NCI-H1417 (cell line): ENCODE results near the gene CELA3B.
"Not testable (repeated sequence)": the region's sequence is repeated elsewhere in the genome, so short reads cannot be mapped to it uniquely, and the experiment has no call there.

Experiments
- DNase-seq, 3 experiments: peaks; one replicate each; lab custom pipeline; 2025; lab: John Stamatoyannopoulos, UW

Gene CELA3B

DNA sequence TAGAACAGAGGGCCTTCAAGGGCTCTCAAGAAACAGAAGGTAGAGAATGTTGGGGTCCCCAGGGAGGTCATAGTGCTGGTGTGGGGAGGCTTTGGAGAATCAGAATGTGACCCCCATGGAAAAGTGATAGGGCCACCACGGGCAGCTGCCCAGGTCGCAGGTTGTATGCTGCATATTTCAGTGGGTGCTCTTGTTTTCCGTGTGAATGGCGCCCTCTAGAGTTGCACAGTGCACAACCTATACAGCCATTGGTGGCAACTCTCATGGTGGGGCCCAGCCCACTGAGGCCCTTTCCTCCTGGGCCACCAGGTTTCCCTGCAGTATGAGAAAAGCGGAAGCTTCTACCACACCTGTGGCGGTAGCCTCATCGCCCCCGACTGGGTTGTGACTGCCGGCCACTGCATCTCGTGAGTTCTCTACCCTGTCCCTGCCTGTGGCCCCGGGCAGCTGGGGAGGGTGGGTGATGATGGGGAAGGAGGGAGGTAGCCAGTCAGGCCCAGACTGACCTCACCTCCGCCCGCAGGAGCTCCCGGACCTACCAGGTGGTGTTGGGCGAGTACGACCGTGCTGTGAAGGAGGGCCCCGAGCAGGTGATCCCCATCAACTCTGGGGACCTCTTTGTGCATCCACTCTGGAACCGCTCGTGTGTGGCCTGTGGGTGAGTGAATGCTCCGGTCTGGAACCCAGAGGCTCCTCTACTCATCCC is 3.8 kb downstream of the CELA3B start:
- DNase-seq = not testable (repeated sequence)

DNA sequence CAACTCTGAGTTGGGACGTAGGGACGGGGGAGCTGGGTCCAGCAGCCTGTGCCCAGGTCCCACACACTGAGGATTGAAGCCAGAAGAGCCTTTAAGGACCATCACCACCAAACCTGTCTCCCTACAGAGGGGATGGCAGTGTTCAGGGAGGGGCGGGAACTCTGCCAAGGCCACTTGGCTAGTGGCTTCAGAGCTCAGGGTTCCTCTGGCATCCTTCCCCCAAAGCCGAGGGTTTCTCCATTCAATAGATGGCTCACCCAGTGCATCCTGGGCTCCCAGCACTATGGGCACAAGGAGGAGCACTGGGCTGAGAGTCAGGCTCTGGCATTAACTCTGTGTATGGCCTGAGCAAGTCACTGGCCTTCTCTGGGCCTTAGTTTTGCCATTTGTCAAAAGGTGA is 4.4 kb downstream of the CELA3B start:
- not testable (repeated sequence) for DNase-seq

- not testable (repeated sequence) for DNase-seq
Measured at GRCh38 chr1:21982122-21982521, 5.3 kb downstream of the CELA3B start.

DNA sequence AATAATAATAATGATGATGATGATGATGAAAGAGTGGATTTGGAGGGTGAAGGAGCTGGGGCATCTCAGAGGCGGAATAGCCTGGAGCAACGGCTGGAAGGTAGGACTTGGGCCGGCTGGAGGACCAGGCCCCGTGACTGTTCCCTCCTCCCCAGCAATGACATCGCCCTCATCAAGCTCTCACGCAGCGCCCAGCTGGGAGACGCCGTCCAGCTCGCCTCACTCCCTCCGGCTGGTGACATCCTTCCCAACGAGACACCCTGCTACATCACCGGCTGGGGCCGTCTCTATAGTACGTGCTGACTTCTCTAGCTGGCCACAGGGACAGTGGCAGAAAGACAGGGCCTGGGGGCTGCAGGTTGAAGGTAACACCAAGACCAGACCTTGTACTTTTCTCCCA is 6.7 kb downstream of the CELA3B start:
- not testable (repeated sequence) for DNase-seq

GRCh38 chr1:21985893-21986292 is 9.1 kb downstream of the CELA3B start:
- not testable (repeated sequence) for DNase-seq

DNA sequence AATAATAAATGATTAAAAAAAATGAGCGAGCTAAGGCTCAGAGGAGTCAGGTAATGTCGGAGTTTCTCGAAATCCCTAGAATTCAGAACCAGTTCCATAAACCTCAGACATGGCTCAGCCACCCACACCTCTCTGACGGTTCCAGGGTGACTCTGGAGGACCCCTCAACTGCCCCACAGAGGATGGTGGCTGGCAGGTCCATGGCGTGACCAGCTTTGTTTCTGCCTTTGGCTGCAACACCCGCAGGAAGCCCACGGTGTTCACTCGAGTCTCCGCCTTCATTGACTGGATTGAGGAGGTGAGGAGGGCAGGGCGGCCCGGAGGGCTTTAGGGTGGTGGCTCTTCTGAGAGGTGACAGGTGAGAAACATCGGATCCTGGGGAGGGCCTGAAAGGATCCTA is 9.6 kb downstream of the CELA3B start:
- DNase-seq = not testable (repeated sequence)

GRCh38 chr1:21989672-21990393 is 13.0 kb downstream of the CELA3B start:
- not testable (repeated sequence) for DNase-seq

DNA sequence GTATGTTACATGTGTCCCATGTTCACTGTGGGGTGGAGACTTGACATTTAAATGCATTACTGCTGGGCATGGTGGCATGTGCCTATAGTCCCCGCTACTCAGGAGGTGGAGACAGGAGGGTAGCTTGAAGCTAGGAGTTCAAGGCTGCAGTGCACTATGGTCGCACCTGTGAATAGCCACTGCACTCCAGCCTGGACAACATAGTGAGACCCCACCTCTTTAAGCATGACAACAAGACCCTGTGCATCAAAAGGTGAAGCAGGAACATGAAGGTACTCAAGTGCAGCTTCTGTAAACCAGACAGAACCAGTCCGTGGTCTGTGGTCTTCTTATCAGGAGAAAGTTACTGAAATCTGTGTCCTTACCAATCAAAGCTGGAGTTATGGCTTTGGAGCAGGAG is 15.4 kb downstream of the CELA3B start:
- DNase-seq = not testable (repeated sequence)

DNA sequence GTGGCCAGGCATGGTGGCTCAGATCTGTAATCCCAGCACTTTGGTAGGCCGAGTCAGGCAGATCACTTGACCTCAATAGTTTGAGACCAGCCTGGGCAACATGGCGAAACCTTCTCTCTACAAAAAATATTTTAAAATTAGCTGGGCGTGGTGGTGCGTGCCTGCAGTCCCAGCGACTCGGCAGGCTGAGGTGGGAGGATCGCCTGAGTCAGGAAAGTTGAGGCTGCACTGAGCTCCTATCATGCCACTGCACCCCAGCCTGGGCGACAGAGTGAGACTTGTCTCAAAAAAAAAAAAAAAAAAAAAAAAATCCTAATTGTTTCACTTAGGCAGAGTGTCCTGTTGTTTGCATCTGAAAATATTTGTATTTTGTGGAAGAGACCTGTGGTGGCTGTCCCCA is 17.9 kb downstream of the CELA3B start:
- DNase-seq = not testable (repeated sequence)

GRCh38 chr1:21996663-21996970 is 19.8 kb downstream of the CELA3B start:
- not testable (repeated sequence) for DNase-seq

DNA sequence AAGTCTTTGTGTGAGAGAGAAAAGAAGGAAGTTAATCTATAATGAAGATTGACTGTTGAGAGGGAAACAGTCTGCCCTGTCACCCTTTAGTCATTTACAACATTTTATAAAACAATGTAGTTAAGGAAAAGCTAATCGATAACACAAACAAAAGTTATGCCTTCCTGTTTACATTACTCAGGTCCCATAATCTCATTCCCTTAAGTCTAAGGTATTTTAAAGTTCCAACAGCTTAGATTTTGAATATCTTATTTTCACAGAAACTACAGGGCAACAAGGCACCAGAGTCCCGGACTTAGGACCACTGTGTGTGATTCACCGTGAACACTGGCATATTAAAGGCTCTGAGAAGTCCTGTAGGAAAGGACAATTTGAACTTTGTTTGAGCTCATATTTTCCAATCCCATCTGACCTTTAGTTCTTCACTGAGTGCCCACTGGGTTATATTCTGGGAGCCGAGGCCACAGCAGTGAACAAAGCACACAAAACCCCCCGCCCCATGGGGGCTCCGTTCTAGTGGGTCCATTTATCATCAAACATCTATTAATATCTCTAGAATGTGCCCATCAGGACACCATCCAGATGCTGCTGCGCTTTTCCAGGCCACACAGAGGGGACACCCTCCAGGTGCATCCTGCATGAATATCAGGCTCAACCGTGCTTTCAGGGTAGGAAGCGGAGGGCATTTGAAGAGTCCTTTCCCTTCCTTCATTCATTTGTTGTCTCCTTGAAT is 21.2 kb downstream of the CELA3B start:
- DNase-seq = not testable (repeated sequence)

GRCh38 chr1:21998624-21999294 is 21.9 kb downstream of the CELA3B start:
- DNase-seq = peak in 1 of 3 experiments; percentile 81

DNA sequence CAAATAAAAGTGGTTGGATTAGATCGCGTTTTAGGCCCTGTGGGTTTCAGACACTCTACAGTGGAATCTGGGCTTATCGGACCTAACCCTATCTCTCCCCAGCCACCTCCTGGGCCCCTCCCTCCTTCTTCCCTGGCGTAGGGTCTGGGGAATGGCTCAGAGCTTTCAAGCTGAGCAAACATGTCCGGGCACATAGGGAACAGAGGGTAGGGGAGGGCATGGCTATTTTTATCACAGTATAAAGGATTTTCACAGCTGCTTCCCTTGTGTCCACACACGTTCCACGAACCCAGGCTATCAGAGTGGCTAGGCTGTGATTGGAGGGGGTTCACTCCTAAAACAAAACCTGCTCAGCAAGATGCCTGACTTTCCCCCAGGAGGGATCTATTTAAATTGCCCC is 22.8 kb downstream of the CELA3B start:
- DNase-seq = peak; percentile 37 to 83 (median 78)

- no peak for DNase-seq
Measured at GRCh38 chr1:22001409-22001808, 24.6 kb downstream of the CELA3B start, which contains the start of gene CELA3A. TSS of gene CELA3A (plus strand) at chr1:22001657. CDS start at chr1:22001675, 18 bp downstream.

- not testable (repeated sequence) for DNase-seq
Measured at GRCh38 chr1:22002461-22002860, 25.6 kb downstream of the CELA3B start.

DNA sequence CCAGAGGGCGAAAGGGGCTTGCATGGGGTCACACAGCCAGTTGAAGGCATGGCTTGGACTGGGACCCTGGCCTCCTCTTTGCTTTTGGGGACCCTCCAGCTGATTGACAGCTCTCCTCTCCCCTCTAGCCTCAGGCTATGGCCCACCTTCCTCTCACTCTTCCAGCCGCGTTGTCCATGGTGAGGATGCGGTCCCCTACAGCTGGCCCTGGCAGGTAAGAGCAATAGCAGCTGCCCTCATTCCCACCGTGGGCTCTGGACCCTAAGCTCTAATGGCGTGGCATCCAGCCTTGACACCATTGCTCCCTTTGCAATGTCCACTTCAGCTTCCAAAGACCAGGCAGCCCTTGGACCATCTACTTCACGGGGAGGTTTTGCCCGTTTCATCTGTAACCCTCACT is 26.1 kb downstream of the CELA3B start:
- DNase-seq = not testable (repeated sequence)

DNA sequence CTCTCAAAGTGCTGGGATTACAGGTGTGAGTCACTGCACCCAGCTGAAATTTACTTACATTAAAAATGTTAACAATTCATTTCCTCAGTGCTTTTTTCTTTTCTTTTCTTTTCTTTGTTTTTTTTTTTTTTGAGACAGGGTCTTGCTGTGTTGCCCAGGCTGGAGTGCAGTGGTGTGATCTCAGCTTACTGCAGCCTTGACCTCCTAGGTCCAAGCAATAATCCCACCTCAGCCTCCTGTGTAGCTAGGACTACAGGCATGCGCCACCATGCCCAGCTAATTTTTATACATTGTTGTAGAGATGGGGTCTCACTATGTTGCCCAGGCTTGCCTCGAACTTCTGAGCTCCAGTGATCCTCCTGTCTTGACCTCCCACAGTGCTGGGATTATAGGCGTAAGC is 27.1 kb downstream of the CELA3B start:
- not testable (repeated sequence) for DNase-seq

DNA sequence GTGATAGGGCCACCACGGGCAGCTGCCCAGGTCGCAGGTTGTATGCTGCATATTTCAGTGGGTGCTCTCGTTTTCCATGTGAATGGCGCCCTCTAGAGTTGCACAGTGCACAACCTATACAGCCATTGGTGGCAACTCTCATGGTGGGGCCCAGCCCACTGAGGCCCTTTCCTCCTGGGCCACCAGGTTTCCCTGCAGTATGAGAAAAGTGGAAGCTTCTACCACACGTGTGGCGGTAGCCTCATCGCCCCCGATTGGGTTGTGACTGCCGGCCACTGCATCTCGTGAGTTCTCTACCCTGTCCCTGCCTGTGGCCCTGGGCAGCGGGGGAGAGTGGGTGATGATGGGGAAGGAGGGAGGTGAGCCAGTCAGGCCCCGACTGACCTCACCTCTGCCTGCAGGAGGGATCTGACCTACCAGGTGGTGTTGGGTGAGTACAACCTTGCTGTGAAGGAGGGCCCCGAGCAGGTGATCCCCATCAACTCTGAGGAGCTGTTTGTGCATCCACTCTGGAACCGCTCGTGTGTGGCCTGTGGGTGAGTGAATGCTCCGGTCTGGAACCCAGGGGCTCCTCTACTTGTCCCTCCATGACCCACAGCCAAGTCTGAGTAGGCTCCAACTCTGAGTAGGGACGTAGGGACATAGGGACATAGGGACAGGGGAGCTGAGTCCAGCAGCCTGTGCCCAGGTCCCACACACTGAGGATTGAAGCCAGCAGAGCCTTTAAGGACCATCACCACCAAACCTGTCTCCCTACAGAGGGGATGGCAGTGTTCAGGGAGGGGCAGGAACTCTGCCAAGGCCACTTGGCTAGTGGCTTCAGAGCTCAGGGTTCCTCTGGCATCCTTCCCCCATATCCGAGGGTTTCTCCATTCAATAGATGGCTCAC is 28.7 kb downstream of the CELA3B start:
- peak; percentile 36 to 70 (median 68) for DNase-seq

GRCh38 chr1:22006736-22007135 is 29.9 kb downstream of the CELA3B start:
- not testable (repeated sequence) for DNase-seq

- DNase-seq = not testable (repeated sequence)
Measured at GRCh38 chr1:22007262-22007661, 30.4 kb downstream of the CELA3B start.

GRCh38 chr1:22009566-22009965 is 32.7 kb downstream of the CELA3B start:
- DNase-seq = not testable (repeated sequence)
